Keratinocyte (primary cell): ENCODE data around the gene AGPS. TPM values are rescaled to one million over a fixed set of nuclear protein-coding genes. Genes with fewer than 3 reads are reported as not detected.

Experiments used
- DNase-seq: peaks from one replicate; pipeline ENCODE4 v3.0.0-alpha.2; 2011; ENCODE audit warnings: low read depth, missing footprints, low spot score
- FAIRE-seq: peaks from 2 replicates; lab custom pipeline; 2011; peaks lifted over from hg19 to GRCh38; lab: Jason Lieb, UNC
- H2AFZ ChIP-seq: 2 replicates; pipeline ENCODE4 v1.6.0; 2012; ENCODE audit warnings: low read length, control low read depth, inconsistent platforms; ENCODE audit not compliant: control insufficient read depth
- H3K27ac ChIP-seq: 2 replicates; pipeline ENCODE4 v1.5.1; 2011; ENCODE audit warnings: low read length; ENCODE audit not compliant: control insufficient read depth, insufficient read depth
- H3K27me3 ChIP-seq: 3 replicates; pipeline ENCODE4 v1.6.0; 2011; ENCODE audit warnings: low read length; ENCODE audit not compliant: control insufficient read depth, insufficient read depth; ENCODE audit errors: extremely low read depth
- H3K36me3 ChIP-seq, 2 experiments: 2 replicates in 1 of 2; 3 replicates in 1 of 2; pipeline ENCODE4 v1.5.1; 2011; ENCODE audit warnings: low read length in 2 of 2, mild to moderate bottlenecking in 1 of 2; ENCODE audit not compliant: control insufficient read depth in 2 of 2, insufficient read depth in 2 of 2; ENCODE audit errors: extremely low read depth in 1 of 2
- H3K4me1 ChIP-seq: 3 replicates; pipeline ENCODE4 v1.5.1; 2011; ENCODE audit warnings: low read length; ENCODE audit not compliant: control insufficient read depth, insufficient read depth; ENCODE audit errors: extremely low read depth
- H3K4me2 ChIP-seq: 3 replicates; pipeline ENCODE4 v1.6.0; 2011; ENCODE audit warnings: low read depth, low read length; ENCODE audit not compliant: control insufficient read depth, insufficient read depth; ENCODE audit errors: extremely low read depth
- H3K4me3 ChIP-seq, 3 experiments: fragments of 200-600 bp in 1 of 3; sonication (generic) in 1 of 3; 2 replicates in 2 of 3; 3 replicates in 1 of 3; pipeline ENCODE4 v1.5.1; 2011 to 2016; ENCODE audit warnings: low read length in 3 of 3, mild to moderate bottlenecking in 3 of 3, control low read depth in 2 of 3, inconsistent platforms in 1 of 3, low read depth in 1 of 3, mixed read lengths in 1 of 3, mixed run types in 1 of 3, moderate library complexity in 1 of 3; ENCODE audit not compliant: control insufficient read depth in 2 of 3, insufficient read depth in 2 of 3; ENCODE audit errors: extremely low read depth in 1 of 3
- H3K79me2 ChIP-seq: 2 replicates; pipeline ENCODE4 v1.6.0; 2012; ENCODE audit warnings: low read length; ENCODE audit not compliant: control insufficient read depth, insufficient read depth
- H3K9ac ChIP-seq: 3 replicates; pipeline ENCODE4 v1.6.0; 2011; ENCODE audit warnings: low read length; ENCODE audit not compliant: control insufficient read depth, insufficient read depth; ENCODE audit errors: extremely low read depth
- H3K9me1 ChIP-seq: 3 replicates; pipeline ENCODE4 v1.6.0; 2011; ENCODE audit warnings: low read length; ENCODE audit not compliant: control insufficient read depth, insufficient read depth; ENCODE audit errors: extremely low read depth
- H3K9me3 ChIP-seq: 2 replicates; pipeline ENCODE4 v1.5.1; 2012; ENCODE audit warnings: low read depth, low read length; ENCODE audit not compliant: control insufficient read depth
- H4K20me1 ChIP-seq: 3 replicates; pipeline ENCODE4 v1.6.0; 2011; ENCODE audit warnings: low read length; ENCODE audit not compliant: control insufficient read depth, insufficient read depth; ENCODE audit errors: extremely low read depth
- EZH2 ChIP-seq: IDR thresholded peaks from one replicate; pipeline ENCODE4 v1.6.1; 2012; ENCODE audit warnings: inconsistent platforms, mild to moderate bottlenecking, low read length, moderate library complexity
- dilution Hi-C: fragments of 300-500 bp; cut with MboI; formaldehyde crosslinking; loops from one replicate; pipeline ENCODE4 v1.7.0; 2020; ENCODE audit warnings: low sequenced_read_pairs; ENCODE audit not compliant: extremely low pct_ligation_motif_present
- polyA plus RNA-seq, 5 experiments: library from polyadenylated mRNA; depleted of rRNA in 3 of 5; stranded (reverse) in 3 of 5; stranded (forward) in 1 of 5; unstranded in 1 of 5; fragments of >200 nt; gene quantifications; 1 replicate in 1 of 5; 2 replicates in 3 of 5; 3 replicates in 1 of 5; pipeline versions ENCODE4 v1.2.1 to v1.2.3, GENCODE V29; 2011 to 2012; ENCODE audit warnings: missing spikeins in 2 of 5, low read depth in 1 of 5, low replicate concordance in 1 of 5
- TF ChIP-seq, protein P1 (sequence below), 3 experiments: IDR thresholded peaks in 1 of 3; conservative IDR thresholded peaks in 1 of 3; optimal IDR thresholded peaks in 1 of 3; 2 replicates in 2 of 3; 3 replicates in 1 of 3; pipeline versions ENCODE3 to v1.5.1; 2011; ENCODE audit warnings: low read length in 3 of 3, mild to moderate bottlenecking in 3 of 3, moderate library complexity in 2 of 3, control low read depth in 1 of 3, inconsistent platforms in 1 of 3; ENCODE audit not compliant: insufficient read depth in 2 of 3; ENCODE audit errors: extremely low read depth in 1 of 3

The AGPS gene
- polyA plus RNA-seq, 1 donor (not counting 4 experiments of a cell fraction or from before 2014, with no cell fraction given) = 28.0 TPM

DNA sequence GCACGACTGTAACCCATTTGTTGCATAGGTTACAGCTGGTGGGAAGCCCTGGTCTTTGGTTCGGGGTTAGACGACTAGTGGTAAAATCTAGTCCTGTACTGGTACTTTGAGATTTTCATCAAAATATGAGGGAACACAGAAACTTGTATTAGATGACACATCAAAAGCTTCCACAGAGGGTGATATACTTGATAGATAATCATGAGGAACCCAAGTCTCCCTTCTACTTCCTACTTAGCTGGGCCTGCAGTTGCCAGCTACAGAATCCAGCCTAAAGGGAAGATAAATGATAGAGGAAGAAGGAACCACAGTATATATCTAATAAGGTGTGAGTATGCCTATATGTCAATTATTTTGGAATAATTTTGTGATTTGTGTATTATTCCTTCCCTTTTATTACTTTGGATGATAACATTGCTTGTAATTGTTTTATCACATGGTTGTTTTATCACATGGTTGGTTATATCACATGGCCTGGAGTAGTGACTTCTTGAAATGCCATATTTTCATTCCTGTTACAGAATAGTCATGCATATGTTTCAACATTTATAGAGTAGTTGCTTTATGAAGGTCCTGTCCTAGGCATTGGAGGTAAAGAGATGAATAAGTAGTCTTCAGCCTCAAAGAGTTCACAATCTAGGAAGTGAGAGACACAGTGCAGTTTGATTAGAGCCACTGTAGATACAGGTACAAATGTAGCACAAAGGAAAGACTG lies 2.9 kb downstream of the AGPS start:
- peaks cover 38% of the 10 kb centered on the region for H3K4me1 ChIP-seq
- no peak overlapping the region for H3K4me3 ChIP-seq
- H3K27ac ChIP-seq = no peak overlapping the region

DNA sequence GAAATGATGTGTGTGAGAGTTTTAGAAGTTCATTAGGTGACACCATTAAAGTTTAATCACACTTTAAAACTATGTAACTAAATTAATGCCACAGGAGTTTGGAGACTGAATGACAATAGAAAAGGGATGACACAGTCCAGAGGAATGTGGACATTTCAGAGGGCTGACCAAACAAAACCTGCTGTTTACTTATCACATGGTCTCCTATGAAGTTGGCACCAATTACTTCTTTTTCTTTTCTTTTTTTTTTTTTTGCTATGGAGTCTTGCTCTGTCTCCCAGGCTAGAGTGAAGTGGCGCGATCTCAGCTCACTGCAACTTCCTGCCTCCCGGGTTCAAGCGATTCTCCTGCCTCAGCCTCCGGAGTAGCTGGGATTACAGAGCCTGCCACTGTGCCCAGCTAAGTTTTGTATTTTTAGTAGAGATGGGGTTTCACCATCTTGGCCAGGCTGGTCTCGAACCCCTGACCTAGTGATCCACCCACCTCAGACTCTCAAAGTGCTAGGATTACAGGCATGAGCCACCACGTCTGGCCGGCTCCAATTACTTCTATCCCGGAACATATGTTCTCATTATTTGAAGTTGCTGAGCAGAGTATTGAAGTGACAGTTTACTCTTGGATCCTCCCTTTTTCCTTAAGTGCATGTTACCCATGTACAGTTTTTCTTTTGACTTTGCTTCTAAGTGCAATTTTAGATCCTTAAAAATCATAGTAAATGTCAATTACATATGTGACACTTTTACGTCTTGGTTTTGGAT lies 4.3 kb downstream of the AGPS start:
- peaks cover 36% of the 10 kb centered on the region for H3K4me1 ChIP-seq
- peaks cover 68% of the 10 kb centered on the region for H3K79me2 ChIP-seq
- DNase-seq = no peak
- H3K9me1 ChIP-seq = no peaks in the 10 kb centered on the region
- no peaks in the 10 kb centered on the region for H3K9me3 ChIP-seq
- H3K27me3 ChIP-seq = no peaks in the 10 kb centered on the region
- H3K9ac ChIP-seq = no peak overlapping the region
- H3K4me3 ChIP-seq = no peak overlapping the region
- H3K36me3 ChIP-seq = no peaks in the 10 kb centered on the region
- TF ChIP-seq, protein P1, sequence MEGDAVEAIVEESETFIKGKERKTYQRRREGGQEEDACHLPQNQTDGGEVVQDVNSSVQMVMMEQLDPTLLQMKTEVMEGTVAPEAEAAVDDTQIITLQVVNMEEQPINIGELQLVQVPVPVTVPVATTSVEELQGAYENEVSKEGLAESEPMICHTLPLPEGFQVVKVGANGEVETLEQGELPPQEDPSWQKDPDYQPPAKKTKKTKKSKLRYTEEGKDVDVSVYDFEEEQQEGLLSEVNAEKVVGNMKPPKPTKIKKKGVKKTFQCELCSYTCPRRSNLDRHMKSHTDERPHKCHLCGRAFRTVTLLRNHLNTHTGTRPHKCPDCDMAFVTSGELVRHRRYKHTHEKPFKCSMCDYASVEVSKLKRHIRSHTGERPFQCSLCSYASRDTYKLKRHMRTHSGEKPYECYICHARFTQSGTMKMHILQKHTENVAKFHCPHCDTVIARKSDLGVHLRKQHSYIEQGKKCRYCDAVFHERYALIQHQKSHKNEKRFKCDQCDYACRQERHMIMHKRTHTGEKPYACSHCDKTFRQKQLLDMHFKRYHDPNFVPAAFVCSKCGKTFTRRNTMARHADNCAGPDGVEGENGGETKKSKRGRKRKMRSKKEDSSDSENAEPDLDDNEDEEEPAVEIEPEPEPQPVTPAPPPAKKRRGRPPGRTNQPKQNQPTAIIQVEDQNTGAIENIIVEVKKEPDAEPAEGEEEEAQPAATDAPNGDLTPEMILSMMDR (optimal IDR thresholded peaks at IDR 0.05 in 1 of 3, IDR thresholded peaks at IDR 0.05 in 1 of 3, conservative IDR thresholded peaks at IDR 0.05 in 1 of 3; ENCODE audit: extremely low read depth in 1 of 3, insufficient read depth in 2 of 3, low read length in 3 of 3) = no peak
- TF ChIP-seq EZH2 = no peak
- peak overlapping the region; percentile 4 for H3K4me2 ChIP-seq
- no peak overlapping the region for H3K27ac ChIP-seq
- no peaks in the 10 kb centered on the region for H4K20me1 ChIP-seq
- FAIRE-seq = no peak
- dilution Hi-C loops = no loop called here
- no peak overlapping the region for H2AFZ ChIP-seq

More for the DNA sequence above, 2.9 kb downstream of the AGPS start:
- Histone ChIP-seq H3K4me2 (no peak overlapping the region), H2AFZ (no peak overlapping the region), H3K9me1 (no peaks in the 10 kb centered on the region), H3K9ac (no peak overlapping the region), H3K79me2 (peaks cover 60% of the 10 kb centered on the region), H4K20me1 (no peaks in the 10 kb centered on the region), H3K27me3 (no peaks in the 10 kb centered on the region), H3K9me3 (no peaks in the 10 kb centered on the region), H3K36me3 (no peaks in the 10 kb centered on the region)
- FAIRE-seq (no peak), DNase-seq (no peak)
- no peak for TF ChIP-seq EZH2
- TF ChIP-seq, protein P1 (optimal IDR thresholded peaks at IDR 0.05 in 1 of 3, IDR thresholded peaks at IDR 0.05 in 1 of 3, conservative IDR thresholded peaks at IDR 0.05 in 1 of 3; ENCODE audit: extremely low read depth in 1 of 3, insufficient read depth in 2 of 3, low read length in 3 of 3) = no peak
- dilution Hi-C loops = no loop called here
